ENCODE measurements around the gene PTPRH. TPM values are rescaled to one million over a fixed set of nuclear protein-coding genes. Genes with fewer than 3 reads are reported as not detected.

Gene PTPRH
- total and polyA plus RNA-seq, 8 donors, result 5.3 to 83.9 (median 39.7) TPM

DNA sequence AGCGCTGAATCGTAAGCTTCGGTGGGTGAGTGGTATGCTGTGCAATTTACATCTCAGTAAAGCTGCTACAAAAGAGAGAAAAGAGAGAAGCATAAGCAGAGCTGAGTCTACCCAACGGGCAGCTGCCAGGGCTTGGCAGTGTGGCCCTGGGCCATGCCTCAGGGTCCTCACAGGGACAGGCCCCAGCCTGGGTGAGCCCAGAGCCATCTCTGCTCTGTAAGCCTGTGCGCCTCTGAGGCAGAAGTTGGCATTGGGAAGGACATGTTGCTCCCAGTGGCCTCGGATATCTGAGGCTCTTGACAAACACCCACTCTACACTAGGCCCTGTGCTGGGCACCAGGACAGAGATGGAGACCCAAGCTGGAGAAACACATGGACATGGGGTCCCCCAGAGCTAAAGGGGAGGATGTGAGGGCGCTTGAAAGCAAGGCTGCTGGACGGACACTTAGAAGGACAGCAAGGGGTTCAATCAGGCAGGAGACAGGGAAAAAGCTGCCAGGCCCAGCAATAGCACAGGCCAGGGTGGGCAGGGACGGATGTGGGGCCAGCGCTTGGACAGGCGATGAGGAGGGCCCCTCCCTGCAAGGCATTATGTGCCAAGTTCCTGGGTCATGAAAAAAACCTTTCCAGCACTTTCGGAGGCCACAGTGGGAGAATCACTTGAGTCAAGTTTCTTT lies 34.8 kb upstream of the PTPRH start:
- no peak for DNase-seq
- WGBS, 5 donors, result 87 to 91% (median 88%) methylated on average over 12 of the region's 12 CpGs
- H3K9me3 ChIP-seq, result no peaks in the 10 kb centered on the region
- no peak overlapping the region for H3K27ac ChIP-seq
- H3K4me1 ChIP-seq, result peaks cover 7 to 23% (median 21%) of the 10 kb centered on the region in 4 donors
- TF ChIP-seq POLR2AphosphoS5 (IDR thresholded peaks at IDR 0.05) (no peak), POLR2A (IDR thresholded peaks at IDR 0.05) (no peak), EP300 (IDR thresholded peaks at IDR 0.05) (no peak)
- TF ChIP-seq, protein P1, sequence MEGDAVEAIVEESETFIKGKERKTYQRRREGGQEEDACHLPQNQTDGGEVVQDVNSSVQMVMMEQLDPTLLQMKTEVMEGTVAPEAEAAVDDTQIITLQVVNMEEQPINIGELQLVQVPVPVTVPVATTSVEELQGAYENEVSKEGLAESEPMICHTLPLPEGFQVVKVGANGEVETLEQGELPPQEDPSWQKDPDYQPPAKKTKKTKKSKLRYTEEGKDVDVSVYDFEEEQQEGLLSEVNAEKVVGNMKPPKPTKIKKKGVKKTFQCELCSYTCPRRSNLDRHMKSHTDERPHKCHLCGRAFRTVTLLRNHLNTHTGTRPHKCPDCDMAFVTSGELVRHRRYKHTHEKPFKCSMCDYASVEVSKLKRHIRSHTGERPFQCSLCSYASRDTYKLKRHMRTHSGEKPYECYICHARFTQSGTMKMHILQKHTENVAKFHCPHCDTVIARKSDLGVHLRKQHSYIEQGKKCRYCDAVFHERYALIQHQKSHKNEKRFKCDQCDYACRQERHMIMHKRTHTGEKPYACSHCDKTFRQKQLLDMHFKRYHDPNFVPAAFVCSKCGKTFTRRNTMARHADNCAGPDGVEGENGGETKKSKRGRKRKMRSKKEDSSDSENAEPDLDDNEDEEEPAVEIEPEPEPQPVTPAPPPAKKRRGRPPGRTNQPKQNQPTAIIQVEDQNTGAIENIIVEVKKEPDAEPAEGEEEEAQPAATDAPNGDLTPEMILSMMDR (IDR thresholded peaks at IDR 0.05), result no peak
- intact Hi-C loops (cut with DNase I; ENCODE audit: low total_unique reads), result no loop called here
- no peak overlapping the region for H3K4me3 ChIP-seq
- peaks cover 74 to 83% (median 82%) of the 10 kb centered on the region in 4 donors for H3K36me3 ChIP-seq
- no peaks in the 10 kb centered on the region for H3K27me3 ChIP-seq

- 67 to 91% (median 82%) methylated on average over 7 of the region's 7 CpGs for WGBS, 5 donors
- DNase-seq, result no peak
- H3K36me3 ChIP-seq, result peaks cover 86 to 99% (median 99%) of the 10 kb centered on the region in 4 donors
These were observed 33.2 kb upstream of the PTPRH start for GRCh38 chr19:55242517-55242916.

DNA sequence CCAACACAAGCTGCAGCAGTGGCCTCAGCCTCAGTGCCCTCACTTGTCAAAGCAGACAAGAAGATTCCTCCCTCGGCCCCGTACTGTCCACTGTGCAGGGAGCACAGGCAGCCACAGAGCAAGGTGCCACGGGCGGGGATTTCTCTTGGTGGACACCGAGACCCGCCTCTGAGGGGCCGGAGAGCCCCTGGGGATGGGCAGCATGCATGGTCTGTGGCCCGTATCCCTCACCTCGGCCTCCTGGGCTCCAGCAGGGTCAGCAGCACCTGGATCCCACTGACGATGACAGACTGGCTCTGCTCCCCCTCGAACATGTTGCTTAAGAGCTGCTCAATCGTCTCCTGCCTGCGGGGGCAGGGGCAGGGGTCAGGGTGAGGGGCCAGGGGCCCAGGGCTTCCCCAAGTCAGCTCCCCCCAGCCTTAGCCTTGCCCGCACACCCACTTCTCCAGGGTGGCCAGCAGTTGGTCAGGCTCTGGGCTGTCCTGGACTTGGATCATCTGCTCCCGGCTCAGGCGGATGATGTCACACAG lies 32.7 kb upstream of the PTPRH start:
- 88 to 95% (median 95%) methylated on average over 13 to 16 of the region's 16 CpGs for WGBS, 5 donors
- Histone ChIP-seq H3K36me3 (peaks cover 92 to 100% (median 100%) of the 10 kb centered on the region in 4 donors), H3K9me3 (no peaks in the 10 kb centered on the region), H3K27me3 (no peaks in the 10 kb centered on the region), H3K27ac (no peak overlapping the region), H3K4me3 (no peak overlapping the region), H3K4me1 (peaks cover 0 to 1% (median under 1%) of the 10 kb centered on the region in 4 donors)
- intact Hi-C loops (cut with DNase I; ENCODE audit: low total_unique reads), result no loop called here
- TF ChIP-seq POLR2A (IDR thresholded peaks at IDR 0.05) (no peak), POLR2AphosphoS5 (IDR thresholded peaks at IDR 0.05) (no peak), EP300 (IDR thresholded peaks at IDR 0.05) (no peak)
- TF ChIP-seq, protein P1 (IDR thresholded peaks at IDR 0.05), result no peak
- DNase-seq, result no peak

More at GRCh38 chr19:55242517-55242916, 33.2 kb upstream of the PTPRH start:
- Histone ChIP-seq H3K27me3 (no peaks in the 10 kb centered on the region), H3K9me3 (no peaks in the 10 kb centered on the region), H3K4me1 (peaks cover 0 to 7% (median 5%) of the 10 kb centered on the region in 4 donors), H3K27ac (no peak overlapping the region), H3K4me3 (no peak overlapping the region)
- TF ChIP-seq EP300 (IDR thresholded peaks at IDR 0.05) (no peak), POLR2AphosphoS5 (IDR thresholded peaks at IDR 0.05) (no peak), POLR2A (IDR thresholded peaks at IDR 0.05) (no peak)
- TF ChIP-seq, protein P1 (IDR thresholded peaks at IDR 0.05), result no peak
- intact Hi-C loops (cut with DNase I; ENCODE audit: low total_unique reads), result no loop called here

GRCh38 chr19:55241143-55241934 lies 32.0 kb upstream of the PTPRH start:
- no peaks in the 10 kb centered on the region for H3K4me1 ChIP-seq
- no peak overlapping the region for H3K4me3 ChIP-seq
- H3K27me3 ChIP-seq, result no peaks in the 10 kb centered on the region
- H3K36me3 ChIP-seq, result peaks cover 93 to 100% (median 100%) of the 10 kb centered on the region in 4 donors
- no peak overlapping the region for H3K27ac ChIP-seq
- TF ChIP-seq EP300 (IDR thresholded peaks at IDR 0.05), result no peak
- WGBS, 5 donors, result 92 to 95% (median 94%) methylated on average over 19 to 37 of the region's 37 CpGs
- intact Hi-C loops (cut with DNase I; ENCODE audit: low total_unique reads), result no loop called here
- H3K9me3 ChIP-seq, result no peaks in the 10 kb centered on the region
- DNase-seq, result no peak

Data from stomach (tissue), 9 donors.